ENCODE data around the gene ST6GALNAC4. TPM values are rescaled to one million over a fixed set of nuclear protein-coding genes. Genes with fewer than 3 reads are reported as not detected.
"Not testable (repeated sequence)": the region's sequence is repeated elsewhere in the genome, so short reads cannot be mapped to it uniquely, and the experiment has no call there.

Gene ST6GALNAC4
- polyA plus RNA-seq, 4 donors = 10.4 to 17.2 (median 13.7) TPM

GRCh38 chr9:127874301-127875221 is 42.3 kb downstream of the ST6GALNAC4 start:
- DNase-seq (ENCODE audit: low read depth in 4 of 4, low spot score in 2 of 4) = no peak

GRCh38 chr9:127873886-127874285 is 43.0 kb downstream of the ST6GALNAC4 start:
- no peak for DNase-seq (ENCODE audit: low read depth in 4 of 4, low spot score in 2 of 4)

GRCh38 chr9:127873223-127873691 is 43.6 kb downstream of the ST6GALNAC4 start:
- no peak for DNase-seq (ENCODE audit: low read depth in 4 of 4, low spot score in 2 of 4)

- DNase-seq (ENCODE audit: low read depth in 4 of 4, low spot score in 2 of 4) = no peak
These were observed 44.2 kb downstream of the ST6GALNAC4 start for GRCh38 chr9:127872369-127873222.

GRCh38 chr9:127871531-127871930 is 45.3 kb downstream of the ST6GALNAC4 start:
- no peak for DNase-seq (ENCODE audit: low read depth in 4 of 4, low spot score in 2 of 4)

GRCh38 chr9:127870887-127871286 is 46.0 kb downstream of the ST6GALNAC4 start:
- no peak for DNase-seq (ENCODE audit: low read depth in 4 of 4, low spot score in 2 of 4)

GRCh38 chr9:127870153-127870491 is 46.7 kb downstream of the ST6GALNAC4 start:
- DNase-seq (ENCODE audit: low read depth in 4 of 4, low spot score in 2 of 4) = not testable (repeated sequence)

- peak in 2 of 4 donors; percentile 65 to 72 for DNase-seq (ENCODE audit: low read depth in 4 of 4, low spot score in 2 of 4)
These were observed 47.3 kb downstream of the ST6GALNAC4 start for GRCh38 chr9:127869310-127870152.

GRCh38 chr9:127868278-127868902 is 48.5 kb downstream of the ST6GALNAC4 start:
- DNase-seq (ENCODE audit: low read depth in 4 of 4, low spot score in 2 of 4) = no peak

GRCh38 chr9:127867356-127868277 is 49.2 kb downstream of the ST6GALNAC4 start:
- DNase-seq (ENCODE audit: low read depth in 4 of 4, low spot score in 2 of 4) = no peak

- no peak for DNase-seq (ENCODE audit: low read depth in 4 of 4, low spot score in 2 of 4)
These were observed 50.3 kb downstream of the ST6GALNAC4 start for GRCh38 chr9:127866535-127866934.

GRCh38 chr9:127865645-127866464 is 51.0 kb downstream of the ST6GALNAC4 start:
- DNase-seq (ENCODE audit: low read depth in 4 of 4, low spot score in 2 of 4) = no peak

GRCh38 chr9:127863191-127863621 is 53.6 kb downstream of the ST6GALNAC4 start:
- DNase-seq (ENCODE audit: low read depth in 4 of 4, low spot score in 2 of 4) = no peak

- no peak for DNase-seq (ENCODE audit: low read depth in 4 of 4, low spot score in 2 of 4)
These were observed 54.5 kb downstream of the ST6GALNAC4 start for GRCh38 chr9:127862075-127863011.

GRCh38 chr9:127860779-127861178 is 56.1 kb downstream of the ST6GALNAC4 start:
- DNase-seq (ENCODE audit: low read depth in 4 of 4, low spot score in 2 of 4) = no peak

GRCh38 chr9:127860260-127860659 is 56.6 kb downstream of the ST6GALNAC4 start:
- DNase-seq (ENCODE audit: low read depth in 4 of 4, low spot score in 2 of 4) = no peak

- no peak for DNase-seq (ENCODE audit: low read depth in 4 of 4, low spot score in 2 of 4)
These were observed 58.8 kb downstream of the ST6GALNAC4 start for GRCh38 chr9:127858041-127858512.

Data from left renal cortex interstitium (tissue), 4 donors.